Renal cortical epithelial cell (primary cell): ENCODE results near the gene COMMD1. TPM values are rescaled to one million over a fixed set of nuclear protein-coding genes. Genes with fewer than 3 reads are reported as not detected.
"Not testable (repeated sequence)": the region's sequence is repeated elsewhere in the genome, so short reads cannot be mapped to it uniquely, and the experiment has no call there.

Experiments used
- DNase-seq: peaks from one replicate; pipeline ENCODE4 v3.0.0-alpha.2; 2011; ENCODE audit warnings: low read depth
- total RNA-seq: library from RNA; depleted of rRNA; stranded (reverse); fragments of >200 nt; gene quantifications from 2 replicates; pipeline ENCODE4 v1.2.3, GENCODE V29; 2014

The COMMD1 gene
- total RNA-seq, 1 donor from 2014 or later: 43.7 TPM

DNA sequence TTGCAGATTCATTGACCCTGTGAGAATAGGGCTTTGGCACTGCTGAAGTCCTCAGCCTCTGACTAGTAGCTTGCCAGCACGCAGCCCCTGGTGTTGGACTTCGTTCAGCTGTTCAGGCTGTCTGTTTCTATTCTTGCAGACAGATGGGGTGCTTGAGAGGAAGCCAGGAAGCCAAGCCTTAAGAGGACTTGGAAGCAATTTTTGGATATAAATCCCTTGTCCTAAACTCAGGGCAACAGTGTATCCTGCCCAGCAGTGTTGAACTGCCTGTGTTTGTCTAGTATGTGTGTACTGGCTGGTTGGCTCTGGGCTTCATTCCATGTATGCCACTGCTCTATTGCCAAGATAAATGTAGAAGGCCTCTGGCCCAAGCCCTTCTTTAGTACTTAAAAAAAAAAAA lies 108.6 kb downstream of the COMMD1 start:
- peak; percentile 45 for DNase-seq

DNA sequence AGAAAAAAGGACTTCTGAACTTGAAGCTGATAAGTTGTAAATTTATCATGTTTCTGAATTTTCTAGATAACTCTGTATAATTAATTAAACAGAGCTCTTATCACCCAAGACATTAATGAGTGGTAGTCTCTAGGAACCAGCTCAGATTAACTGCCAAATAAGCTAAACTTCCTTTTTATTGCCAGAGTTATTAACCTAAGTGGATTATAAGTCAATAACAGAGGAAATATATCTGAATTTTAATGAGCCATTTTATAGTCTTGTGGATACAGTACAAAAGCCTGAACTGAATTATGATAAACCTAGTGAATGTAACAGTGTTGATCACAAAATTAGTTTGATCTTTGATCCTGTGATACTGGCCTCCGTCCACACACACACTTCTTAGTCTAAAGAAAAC lies 111.5 kb downstream of the COMMD1 start:
- no peak for DNase-seq

DNA sequence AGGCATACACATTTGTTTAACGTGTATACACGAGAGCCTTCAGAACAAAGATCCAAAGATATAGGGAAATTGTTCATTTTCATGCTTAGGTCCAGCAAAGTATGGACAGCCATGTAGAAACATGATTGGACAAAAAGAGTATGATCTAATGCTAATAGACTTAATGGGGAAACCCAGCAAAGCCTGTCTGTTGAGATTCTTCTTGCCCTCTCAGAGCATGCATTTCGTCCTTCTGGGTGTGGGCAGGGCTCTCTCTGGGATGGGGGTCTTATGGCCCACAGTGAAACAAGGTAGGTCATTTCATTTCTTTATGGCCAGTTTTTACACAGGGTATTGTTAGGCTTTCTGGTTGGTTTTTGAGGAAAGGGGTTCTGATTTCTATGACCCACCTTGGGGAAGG lies 124.4 kb downstream of the COMMD1 start:
- DNase-seq: no peak

DNA sequence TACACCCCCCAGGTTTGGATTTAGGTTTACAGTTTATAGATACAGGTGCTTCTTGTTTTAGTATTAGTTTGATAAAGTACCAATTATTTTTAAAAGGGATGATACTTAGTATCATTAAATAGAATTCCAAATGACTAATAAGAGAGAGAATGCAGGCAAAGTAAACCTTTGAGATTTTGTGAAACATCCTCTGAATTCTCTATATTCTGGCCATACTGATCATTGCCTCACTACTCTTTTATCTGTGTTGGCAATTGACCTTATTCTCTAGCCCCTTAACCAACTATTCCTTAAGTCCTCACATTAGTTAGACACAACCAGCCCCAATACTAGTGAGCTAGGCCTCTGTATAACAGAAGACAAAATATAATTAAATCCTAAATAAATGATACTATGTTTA lies 125.4 kb downstream of the COMMD1 start:
- DNase-seq: no peak

DNA sequence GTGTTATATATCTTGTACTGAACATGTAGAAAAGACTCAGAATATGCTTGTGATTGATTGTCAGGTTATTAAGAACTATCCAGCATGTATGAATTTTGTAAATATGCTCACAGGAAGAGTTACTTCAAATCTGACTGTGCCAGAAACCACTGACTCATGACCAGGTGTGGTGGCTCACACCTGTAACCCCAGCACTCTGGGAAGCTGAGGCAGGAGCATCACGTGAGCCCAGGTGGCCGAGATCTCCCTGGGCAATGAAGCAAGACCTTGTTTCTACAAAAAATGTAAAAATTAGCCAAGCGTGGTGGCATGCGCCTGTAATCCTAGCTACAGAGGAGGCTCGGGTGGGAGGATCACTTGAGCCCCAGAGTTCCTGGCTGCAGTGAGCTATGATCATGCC lies 126.6 kb downstream of the COMMD1 start:
- DNase-seq: no peak

DNA sequence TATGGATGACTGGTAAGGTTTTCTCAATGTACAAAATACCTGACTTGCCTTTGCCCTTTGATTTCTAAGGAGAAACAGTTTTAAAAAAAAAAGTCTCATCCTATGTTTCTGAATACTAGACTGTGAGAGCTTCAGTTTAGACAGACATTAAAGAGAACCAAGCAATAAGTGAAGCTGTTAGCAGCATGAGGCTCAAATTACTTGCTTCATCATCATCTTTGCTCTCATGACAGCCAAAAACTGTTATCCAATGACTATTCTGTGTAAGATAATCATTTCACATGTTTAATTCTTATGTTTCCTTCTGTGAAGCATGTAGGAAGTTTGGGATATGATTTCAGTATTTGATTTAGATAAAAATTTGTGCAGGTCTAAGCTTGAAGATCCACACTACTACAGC lies 129.2 kb downstream of the COMMD1 start:
- DNase-seq: no peak

DNA sequence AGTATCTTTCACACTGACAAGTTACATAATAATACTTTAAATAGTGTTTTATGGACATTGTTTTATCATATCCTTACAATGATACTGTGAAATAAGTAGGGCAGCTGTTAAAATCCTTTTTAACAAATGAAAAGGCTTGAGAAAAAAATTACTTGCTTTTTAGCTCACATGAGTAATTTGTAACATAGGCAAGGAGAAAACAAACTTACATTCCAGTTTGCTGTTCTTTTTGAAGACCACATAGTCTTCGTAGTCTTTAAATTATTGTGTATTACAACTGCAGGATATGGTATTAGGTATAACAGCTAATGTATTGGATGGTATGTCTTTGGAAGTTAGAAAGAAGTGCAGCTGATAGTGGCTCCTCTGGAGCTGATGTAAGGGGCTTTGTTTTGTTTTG lies 130.8 kb downstream of the COMMD1 start:
- no peak for DNase-seq

DNA sequence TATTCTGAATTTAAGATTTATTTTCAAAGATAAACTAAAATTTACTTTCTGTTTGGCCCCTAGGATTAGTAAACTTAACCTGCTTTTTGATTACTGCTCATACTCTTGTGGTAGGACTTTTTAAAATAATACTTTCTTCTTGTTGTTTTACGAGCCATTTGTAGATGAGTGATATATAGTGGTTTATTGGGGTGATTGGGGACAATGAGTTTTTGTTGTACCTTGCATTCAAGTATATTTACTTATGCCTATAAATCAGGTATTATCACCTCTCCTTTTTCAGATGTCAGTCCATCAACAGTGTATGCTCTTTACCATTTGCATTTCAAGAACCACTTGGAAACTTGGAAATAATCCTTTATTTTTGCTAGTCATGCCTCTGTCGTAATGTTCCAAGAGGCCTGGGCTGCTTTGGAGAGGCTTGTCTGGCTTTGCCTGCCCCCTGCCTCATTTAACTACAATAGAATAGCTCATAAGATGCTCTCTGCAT lies 131.3 kb downstream of the COMMD1 start:
- no peak for DNase-seq

DNA sequence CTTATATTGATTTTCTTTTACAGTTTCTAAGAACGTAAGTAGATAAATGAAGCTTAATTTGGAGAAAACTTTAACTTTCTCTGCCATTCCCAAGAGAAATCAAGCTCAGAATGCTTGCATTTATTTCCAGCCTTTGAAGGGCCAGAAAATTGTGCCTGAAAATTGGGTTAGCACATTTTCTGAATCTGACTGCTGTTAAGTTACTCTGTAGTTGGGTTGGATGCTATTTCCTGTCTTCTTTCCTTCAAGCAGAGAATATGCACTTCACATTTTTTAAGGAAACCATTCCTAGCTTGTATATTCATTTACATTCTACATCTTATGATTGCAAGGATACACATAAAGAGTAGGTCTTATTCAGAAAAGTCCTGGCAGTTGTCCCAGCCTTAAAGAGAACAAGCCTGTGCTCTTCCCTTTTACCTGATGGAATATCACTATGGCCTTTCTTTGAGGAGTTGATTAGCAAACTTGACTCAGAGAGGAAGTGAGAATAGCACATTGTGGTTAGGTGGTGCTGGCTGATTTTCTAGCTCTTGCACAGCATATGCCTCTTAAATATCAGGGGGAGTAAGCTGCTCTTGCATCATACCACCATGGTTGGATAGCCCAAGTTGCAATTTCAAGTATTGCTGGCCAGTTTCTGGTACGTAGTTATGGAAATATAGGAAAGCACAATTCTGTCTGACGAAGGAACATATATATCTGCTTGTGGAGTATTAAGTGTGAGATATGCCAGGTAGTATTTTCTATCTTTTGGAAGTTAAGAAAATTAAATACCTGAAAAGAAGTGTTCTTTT lies 133.7 kb downstream of the COMMD1 start:
- DNase-seq: peak; percentile 76

DNA sequence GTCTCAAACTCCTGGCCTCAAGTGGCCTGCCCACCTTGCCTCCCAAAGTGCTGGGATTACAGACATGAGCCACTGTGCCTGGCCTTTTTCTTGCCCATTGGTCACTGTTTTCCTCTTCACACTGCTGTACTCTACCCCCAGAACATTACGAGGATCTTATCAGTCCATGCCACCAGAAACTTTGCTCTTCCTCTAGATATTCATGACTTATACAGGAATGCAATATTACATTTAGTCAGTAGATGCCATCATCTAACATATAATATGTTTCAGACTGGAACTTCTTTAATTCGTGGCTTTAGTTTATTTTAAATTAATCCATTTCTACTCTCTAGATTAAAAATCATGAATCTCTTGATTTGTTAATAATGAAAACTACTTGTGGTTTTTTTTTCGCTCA lies 135.5 kb downstream of the COMMD1 start:
- no peak for DNase-seq

DNA sequence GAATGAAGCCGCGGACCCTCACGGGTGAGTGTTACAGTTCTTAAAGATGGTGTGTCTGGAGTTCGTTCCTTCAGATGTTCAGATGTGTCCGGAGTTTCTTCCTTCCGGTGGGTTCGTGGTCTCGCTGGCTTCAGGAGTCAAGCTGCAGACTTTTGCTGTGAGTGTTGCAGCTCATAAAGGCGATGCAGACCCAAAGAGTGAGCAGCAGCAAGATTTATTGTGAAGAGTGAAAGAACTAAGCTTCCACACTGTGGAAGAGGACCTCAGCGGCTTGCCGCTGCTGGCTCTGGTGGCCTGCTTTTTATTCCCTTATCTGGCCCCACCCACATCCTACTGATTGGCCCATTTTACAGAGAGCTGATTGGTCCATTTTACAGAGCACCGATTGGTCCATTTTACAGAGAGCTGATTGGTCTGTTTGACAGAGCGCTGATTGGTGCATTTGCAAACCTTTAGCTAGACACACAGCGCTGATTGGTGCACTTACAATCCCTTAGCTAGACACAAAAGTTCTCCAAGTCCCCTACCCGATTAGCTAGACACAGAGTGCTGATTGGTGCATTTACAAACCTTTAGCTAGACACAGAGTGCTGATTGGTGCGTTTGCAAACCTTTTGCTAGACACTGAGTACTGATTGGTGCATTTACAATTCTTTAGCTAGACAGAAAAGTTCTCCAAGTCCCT lies 136.4 kb downstream of the COMMD1 start:
- DNase-seq: not testable (repeated sequence)

DNA sequence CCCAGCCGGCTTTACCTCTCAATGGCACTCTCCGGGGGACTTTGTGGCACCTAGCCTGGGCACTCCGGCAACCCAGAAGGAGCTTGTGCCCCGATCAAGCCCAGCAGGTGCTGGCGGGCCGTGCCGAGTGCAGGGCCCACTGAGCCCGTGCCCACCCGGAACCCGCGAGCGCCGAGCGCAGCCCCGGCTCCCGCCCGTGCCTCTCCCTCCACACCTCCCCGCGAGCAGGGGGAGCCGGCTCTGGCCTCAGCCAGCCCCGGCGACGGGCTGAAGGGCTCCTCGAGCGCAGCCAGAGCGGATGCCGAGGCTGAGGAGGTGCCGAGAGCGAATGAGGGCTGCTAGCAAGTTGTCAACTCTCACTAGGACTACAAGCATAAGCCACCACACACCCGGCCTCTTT lies 136.9 kb downstream of the COMMD1 start:
- DNase-seq: no peak

DNA sequence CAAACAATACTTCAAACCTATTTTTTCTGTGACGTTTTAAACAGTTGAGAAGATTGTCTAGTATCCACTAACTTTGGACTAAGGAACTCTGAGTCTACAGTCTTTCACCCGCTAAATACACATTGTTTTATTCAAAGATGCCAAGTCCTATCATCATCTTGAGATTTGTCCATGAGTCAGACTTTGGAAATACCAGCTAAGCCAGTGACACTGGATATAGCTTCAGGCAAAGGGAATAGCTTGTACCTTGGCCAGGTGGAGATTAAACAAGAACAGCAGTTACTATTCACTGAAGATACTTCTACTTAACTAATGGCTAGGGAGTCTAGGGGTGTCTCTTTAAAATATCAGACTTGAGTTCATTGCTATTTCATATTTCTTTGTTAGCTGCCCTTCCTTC lies 137.5 kb downstream of the COMMD1 start:
- DNase-seq: peak; percentile 24

DNA sequence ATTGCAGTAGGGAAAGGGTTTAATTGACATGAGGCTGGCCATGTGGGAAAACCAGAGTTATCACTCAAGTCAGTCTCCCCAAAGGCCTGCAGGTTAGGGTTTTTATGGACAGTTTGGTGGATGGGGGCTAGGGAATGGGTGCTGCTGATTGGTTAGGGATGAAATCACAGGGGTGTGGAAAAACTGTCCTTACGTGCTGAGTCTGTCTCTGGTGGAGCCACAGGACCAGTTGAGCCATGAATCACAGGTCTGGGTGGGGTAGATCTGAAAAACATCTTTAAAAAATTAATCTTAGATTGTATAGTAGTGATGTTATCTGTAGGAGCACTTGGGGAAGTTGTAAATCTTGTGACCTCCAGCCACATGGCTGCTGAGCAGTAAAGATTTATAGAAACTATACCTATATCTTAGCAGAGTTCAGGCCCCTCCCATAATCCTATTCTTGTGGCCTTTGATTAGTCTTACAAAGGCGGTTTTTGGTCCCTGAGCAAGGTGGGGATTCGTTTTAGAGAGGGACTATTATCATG lies 139.6 kb downstream of the COMMD1 start:
- DNase-seq: no peak

DNA sequence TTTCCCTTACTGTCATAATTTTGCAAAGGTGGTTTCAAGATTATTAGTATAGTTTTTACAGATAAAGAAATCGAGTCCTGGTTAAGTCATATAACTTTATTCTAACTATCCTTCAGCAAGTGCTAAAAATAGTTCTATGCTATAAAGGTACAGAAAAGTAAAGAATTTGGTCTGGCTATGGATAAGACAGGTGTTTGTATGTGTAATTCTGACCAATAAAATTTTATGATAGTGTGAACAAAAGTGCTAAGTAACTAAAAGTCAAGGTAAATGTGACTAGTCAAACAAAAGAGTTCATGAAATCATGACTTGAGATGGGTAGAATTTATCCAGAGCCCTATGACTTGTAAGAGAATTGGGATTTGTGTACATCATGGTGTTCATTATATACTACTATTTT lies 140.7 kb downstream of the COMMD1 start:
- no peak for DNase-seq

DNA sequence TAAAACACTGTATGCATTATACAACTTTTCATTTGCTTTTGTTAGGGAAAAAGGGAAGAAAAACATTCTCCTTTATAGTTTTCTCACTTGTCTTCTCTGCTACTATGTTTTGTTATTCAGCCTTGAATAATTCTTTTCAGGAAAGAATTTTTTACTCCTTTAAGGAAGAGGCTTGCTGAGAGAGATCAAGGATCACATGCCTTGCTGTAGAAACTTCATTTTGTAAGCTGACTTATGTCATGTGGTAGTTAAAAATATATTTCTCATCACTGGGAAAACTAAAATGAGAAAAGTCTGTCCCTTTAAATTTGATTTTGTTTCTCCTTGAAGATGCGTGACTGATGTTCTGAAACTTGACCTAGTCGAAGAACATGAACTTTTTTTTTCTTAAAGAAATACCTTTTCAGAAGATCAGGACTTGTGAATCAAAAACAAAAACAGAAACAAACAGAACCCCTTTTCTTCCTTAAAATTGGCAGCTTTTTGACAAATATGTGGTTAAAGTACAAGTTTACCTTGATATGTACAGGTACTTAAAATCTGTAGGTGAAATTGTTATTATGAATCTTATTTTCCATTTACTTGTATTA lies 145.1 kb downstream of the COMMD1 start:
- no peak for DNase-seq

DNA sequence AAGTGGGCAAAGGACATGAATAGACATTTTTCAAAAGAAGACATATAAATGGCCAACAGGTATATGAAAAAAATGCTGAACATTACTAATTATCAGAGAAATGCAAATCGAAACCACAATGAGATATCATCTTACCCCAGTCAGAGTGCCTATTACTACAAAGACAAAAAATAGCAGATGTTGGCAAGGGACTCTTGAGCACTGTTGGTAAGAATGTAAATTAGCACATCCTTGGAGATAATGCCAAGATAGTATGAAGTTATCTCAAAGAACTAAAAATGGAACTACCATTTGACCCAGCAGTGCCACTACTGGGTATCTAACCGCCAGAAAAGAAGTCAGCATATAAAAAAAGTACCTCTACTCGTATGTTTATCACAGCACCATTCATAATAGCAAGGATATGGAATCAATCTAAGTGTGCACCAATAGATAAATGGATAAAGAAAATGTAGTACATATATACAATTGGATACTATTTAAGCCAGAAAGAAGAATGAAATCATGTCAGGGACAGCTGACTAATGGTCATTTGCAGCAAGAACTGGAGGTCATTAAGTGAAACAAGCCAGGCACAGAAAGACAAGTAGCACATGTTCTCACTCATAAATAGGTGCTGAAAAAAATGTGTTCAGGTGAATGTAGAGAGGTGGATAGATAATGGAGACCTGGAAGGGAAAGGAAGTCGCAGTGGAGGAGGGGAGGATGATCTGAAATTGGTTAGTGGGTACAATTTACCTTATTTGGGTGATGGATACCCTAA lies 148.7 kb downstream of the COMMD1 start:
- no peak for DNase-seq

DNA sequence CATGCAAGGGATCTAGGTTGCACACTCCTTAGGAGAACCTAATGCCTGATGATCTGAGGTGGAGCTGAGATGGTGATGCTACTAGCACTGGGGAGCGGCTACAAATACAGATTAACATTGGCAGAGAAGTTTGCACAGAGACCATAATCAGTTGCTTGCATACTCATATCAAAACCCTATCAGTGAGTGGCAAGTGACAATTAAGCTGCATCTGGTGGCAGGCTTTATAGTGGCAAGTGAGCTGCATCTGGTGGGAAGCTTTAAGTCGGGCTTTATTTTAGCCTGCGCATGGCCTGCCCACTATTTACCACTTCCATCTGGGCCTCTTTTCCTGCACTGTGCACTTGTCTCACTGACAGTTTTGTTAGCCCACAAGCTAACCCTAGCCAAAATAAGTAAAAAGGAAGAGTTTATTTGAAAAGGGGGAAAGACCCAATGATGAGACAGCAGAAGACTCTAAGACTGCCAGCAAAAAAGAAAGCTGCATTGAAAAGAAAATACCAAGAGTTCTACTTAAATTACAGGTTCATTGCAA lies 149.5 kb downstream of the COMMD1 start:
- no peak for DNase-seq

DNA sequence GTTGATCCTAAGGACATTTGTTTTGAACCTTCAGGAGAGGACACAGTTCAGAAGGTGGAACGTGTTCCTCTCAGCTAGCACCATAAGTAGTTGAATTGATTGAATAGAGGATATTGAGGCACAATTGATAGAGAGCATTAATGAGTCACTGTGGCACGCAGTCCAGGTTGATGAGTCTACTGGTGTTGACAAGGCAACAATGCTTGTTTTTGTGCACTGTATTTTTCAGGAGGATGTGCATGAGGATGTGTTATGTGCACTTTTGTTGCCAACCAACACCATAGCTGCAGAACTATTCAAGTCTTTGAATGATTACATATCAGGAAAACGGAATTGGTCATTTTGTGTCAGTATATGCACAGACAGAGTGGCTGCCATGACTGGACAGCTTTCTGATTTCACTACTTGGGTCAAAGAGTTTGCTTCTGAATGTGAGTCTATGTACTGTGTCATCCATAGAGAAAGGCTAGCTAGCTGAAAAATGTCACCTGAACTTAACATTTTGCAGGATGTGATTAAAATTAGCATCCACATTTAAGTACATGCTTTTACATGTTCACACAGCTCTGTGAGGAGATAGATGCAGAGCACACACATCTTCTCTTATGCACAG lies 150.4 kb downstream of the COMMD1 start:
- DNase-seq: peak; percentile 25

DNA sequence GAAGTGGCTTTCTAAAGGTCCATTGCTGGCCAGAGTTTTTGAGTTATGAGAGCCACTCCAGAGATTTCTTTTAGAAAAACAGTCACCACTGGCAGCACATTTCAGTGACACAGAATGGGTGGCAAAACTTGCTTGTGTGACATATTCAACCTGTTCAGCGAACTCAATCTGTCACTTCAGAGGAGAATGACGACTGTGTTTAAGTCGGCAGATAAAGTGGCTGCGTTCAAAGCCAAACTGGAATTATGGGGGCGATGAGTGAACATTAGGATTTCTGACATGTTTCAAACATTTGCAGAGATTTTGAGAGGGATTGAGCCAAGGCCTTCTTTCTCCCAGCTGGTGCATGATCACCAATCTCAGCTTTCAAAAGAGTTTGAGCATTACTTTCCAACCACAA lies 150.9 kb downstream of the COMMD1 start:
- DNase-seq: no peak

DNA sequence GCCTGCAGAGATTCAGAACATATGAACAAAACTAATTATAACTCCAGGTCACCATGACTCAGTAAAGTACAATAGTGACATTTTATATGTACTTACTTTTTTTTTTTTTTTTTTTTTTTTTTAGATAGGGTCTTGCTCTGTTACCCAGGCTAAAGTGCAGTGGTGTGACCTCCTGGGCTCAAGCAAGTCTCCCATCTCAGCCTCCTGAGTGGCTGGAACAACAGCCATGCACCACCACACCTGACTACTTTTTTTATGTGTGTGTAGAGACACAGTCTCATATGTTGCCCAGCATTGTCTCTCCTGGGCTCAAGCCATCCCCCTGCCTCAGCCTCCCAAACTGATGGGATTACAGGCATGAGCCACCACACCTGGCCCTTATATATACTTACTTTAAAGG lies 159.8 kb downstream of the COMMD1 start:
- DNase-seq: no peak
